D721Med (cell line): ENCODE data around the gene S1PR2.
"Not testable (repeated sequence)": the region's sequence is repeated elsewhere in the genome, so short reads cannot be mapped to it uniquely, and the experiment has no call there.

Experiments
- DNase-seq: peaks from one replicate; pipeline ENCODE4 v3.0.0; 2011; ENCODE audit warnings: low spot score; ENCODE audit not compliant: insufficient read length
- FAIRE-seq: peaks from 2 replicates; lab custom pipeline; 2011; peaks lifted over from hg19 to GRCh38; lab: Jason Lieb, UNC
- TF ChIP-seq, protein P1 (sequence below): IDR thresholded peaks from 2 replicates; pipeline ENCODE4 v1.5.1; 2012; ENCODE audit warnings: mild to moderate bottlenecking, control low read depth; ENCODE audit not compliant: insufficient read depth; ENCODE audit errors: missing control alignments

The S1PR2 gene

DNA sequence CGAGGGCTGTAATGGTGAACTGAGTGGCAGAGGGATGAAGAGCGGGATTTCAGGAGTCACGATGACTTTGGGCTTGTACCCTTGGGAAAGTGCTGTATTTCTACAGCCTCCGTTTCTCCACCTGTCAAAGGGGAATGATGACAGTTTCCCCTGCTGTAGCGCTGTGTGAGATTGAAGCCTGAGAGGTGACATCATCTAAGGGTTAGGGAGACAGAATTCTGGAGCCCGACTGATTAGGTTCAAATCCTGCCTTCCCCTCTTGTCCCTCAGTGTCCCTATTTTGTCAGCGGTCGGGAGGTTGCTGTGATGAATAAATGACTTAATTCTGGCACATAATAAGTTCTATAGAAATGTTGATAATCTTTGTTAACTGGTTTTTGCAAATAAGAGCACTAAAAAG, 21.6 kb upstream of the S1PR2 start:
- TF ChIP-seq, protein P1, sequence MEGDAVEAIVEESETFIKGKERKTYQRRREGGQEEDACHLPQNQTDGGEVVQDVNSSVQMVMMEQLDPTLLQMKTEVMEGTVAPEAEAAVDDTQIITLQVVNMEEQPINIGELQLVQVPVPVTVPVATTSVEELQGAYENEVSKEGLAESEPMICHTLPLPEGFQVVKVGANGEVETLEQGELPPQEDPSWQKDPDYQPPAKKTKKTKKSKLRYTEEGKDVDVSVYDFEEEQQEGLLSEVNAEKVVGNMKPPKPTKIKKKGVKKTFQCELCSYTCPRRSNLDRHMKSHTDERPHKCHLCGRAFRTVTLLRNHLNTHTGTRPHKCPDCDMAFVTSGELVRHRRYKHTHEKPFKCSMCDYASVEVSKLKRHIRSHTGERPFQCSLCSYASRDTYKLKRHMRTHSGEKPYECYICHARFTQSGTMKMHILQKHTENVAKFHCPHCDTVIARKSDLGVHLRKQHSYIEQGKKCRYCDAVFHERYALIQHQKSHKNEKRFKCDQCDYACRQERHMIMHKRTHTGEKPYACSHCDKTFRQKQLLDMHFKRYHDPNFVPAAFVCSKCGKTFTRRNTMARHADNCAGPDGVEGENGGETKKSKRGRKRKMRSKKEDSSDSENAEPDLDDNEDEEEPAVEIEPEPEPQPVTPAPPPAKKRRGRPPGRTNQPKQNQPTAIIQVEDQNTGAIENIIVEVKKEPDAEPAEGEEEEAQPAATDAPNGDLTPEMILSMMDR = no peak
- no peak for DNase-seq
- FAIRE-seq = no peak

- FAIRE-seq (peak; percentile 87), DNase-seq (peak; percentile 83)
Observed at GRCh38 chr19:10251792-10252694, 20.9 kb upstream of the S1PR2 start, which contains the start of gene MRPL4. Gene MRPL4, plus strand, starts transcription at chr19:10252214. Its CDS starts 40 bp downstream, at chr19:10252254.

GRCh38 chr19:10246511-10246910, 15.4 kb upstream of the S1PR2 start:
- DNase-seq (no peak), FAIRE-seq (no peak)
- TF ChIP-seq, protein P1 = no peak

More at GRCh38 chr19:10251792-10252694, 20.9 kb upstream of the S1PR2 start, which contains the start of gene MRPL4:
- TF ChIP-seq, protein P1 = no peak

- no peak for DNase-seq
- TF ChIP-seq, protein P1 = no peak
- no peak for FAIRE-seq
Observed at GRCh38 chr19:10245189-10245939, 14.2 kb upstream of the S1PR2 start.

DNA sequence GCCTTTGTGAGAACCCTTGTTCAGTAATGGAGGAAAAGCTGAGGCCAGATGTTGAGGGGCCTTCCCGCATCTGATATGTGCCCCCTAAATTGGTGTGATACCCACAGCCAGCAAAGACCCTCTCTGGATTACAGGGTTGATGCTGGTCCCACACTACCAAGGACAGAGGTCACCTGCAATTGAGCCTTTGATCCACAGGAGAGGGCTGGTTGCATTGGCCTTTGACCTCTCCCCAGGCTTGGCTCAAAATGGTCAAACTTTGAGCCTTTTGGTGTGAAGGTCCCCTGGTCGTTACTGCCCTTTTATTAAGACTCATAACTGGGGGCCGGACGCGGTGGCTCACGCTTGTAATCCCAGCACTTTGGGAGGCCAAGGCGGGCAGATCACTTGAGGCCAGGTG, 12.5 kb upstream of the S1PR2 start:
- TF ChIP-seq, protein P1 = no peak
- DNase-seq (no peak), FAIRE-seq (no peak)

- FAIRE-seq, DNase-seq: not testable (repeated sequence)
Observed at GRCh38 chr19:10241826-10242449, 10.8 kb upstream of the S1PR2 start.

GRCh38 chr19:10238172-10238783, 7.1 kb upstream of the S1PR2 start:
- FAIRE-seq (no peak), DNase-seq (no peak)
- TF ChIP-seq, protein P1 = no peak
